DND-41 (cell line): ENCODE data around the gene TNN.

Source experiments
- EZH2 ChIP-seq: IDR thresholded peaks from 3 replicates; pipeline ENCODE4 v1.6.1; 2012; ENCODE audit warnings: borderline replicate concordance, low read depth, mild to moderate bottlenecking, moderate library complexity, low read length, inconsistent platforms; ENCODE audit not compliant: severe bottlenecking
- TF ChIP-seq, protein P1 (sequence below): IDR thresholded peaks from 2 replicates; pipeline ENCODE4 v1.5.1; 2012; ENCODE audit warnings: borderline replicate concordance, low read length, moderate library complexity, mild to moderate bottlenecking; ENCODE audit not compliant: poor library complexity, severe bottlenecking; ENCODE audit errors: extremely low read depth

DNA sequence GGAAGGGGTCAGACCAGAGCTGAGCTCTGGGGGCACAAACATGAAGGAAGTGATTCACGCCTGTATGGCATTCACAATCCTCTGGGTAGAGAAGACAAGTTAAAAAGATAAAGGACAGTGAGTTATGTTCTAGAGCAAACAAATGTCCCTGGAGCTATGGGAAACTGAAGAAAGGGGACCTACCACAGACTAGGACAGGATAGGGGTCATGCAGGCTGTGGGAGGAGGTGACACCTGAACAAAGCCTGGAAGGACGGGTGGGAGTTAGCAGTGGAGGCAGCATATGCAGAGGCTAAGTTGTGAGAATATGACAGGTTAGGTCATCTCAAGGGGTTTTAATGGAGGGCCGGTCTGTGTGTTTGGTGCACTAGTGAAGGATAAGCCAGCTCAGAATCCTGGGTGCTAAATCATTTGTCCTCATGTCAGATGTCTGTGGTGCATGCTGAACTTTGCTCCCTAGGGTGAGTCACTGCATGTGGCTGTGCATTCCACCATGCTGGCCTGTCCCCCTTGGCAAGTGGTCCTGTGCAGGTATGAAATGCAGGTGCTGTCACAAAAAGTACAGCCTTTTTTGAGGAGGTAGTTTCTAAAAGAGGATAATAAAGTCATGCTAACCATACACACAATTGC, 28.5 kb downstream of the TNN start:
- TF ChIP-seq, protein P1, sequence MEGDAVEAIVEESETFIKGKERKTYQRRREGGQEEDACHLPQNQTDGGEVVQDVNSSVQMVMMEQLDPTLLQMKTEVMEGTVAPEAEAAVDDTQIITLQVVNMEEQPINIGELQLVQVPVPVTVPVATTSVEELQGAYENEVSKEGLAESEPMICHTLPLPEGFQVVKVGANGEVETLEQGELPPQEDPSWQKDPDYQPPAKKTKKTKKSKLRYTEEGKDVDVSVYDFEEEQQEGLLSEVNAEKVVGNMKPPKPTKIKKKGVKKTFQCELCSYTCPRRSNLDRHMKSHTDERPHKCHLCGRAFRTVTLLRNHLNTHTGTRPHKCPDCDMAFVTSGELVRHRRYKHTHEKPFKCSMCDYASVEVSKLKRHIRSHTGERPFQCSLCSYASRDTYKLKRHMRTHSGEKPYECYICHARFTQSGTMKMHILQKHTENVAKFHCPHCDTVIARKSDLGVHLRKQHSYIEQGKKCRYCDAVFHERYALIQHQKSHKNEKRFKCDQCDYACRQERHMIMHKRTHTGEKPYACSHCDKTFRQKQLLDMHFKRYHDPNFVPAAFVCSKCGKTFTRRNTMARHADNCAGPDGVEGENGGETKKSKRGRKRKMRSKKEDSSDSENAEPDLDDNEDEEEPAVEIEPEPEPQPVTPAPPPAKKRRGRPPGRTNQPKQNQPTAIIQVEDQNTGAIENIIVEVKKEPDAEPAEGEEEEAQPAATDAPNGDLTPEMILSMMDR, result no peak
- TF ChIP-seq EZH2, result no peak
